Measurements from ENCODE around the gene NR2C2. TPM values are rescaled to one million over a fixed set of nuclear protein-coding genes. Genes with fewer than 3 reads are reported as not detected.
A peak's percentile ranks its signal among the peaks of the same experiment; 100 is the strongest.

Gene NR2C2
- total and polyA plus RNA-seq, 2 of the 13 experiments (the other 11 are each of a cell fraction or from before 2014, with no cell fraction given): 7.8 to 11.8 TPM

DNA sequence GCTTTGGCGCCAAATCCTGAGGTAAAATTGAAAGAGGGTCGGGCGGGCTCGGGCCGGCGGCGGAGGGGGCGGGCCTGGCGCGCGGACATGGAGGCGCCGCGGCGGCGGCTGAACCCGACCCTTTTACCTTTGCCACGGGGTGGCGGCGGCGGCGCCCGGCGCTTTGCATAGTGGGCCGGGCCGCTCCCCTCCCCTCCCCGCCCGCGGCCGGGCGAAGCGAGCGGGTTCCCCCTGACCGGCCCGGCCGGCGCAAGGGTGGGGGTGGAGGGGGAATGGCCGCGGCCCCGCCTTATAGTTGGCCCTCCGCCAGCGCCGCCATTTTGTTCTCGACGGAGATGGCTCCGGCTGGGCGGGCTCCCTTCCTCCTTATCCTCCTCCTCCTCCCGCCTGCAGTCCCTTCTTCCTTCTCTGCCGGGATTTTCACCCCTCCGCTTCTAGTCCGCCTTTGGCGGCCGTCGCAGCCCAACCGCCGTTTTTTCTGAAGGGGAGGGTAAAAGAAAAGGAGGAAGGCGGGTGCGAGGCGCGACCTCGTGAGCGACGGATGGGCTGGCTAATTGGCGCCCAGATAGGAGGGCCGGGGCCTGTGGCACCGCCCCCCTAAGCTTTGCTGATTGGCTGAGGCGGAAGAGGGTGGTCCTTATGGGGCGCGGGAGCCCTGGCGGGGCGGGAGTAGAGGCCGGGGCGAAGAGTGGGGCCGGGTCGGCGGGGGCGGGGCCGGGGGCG is 664 bp downstream of the NR2C2 start (continued):
- TF ChIP-seq MLXIP (CRISPR knock-in tag; IDR thresholded peaks at IDR 0.05; ENCODE audit: borderline replicate concordance) (no peak), GZF1 (CRISPR knock-in tag; IDR thresholded peaks at IDR 0.05) (no peak), RELA (CRISPR knock-in tag; IDR thresholded peaks at IDR 0.05) (no peak), NFKBIZ (CRISPR knock-in tag; IDR thresholded peaks at IDR 0.05) (0 out of 2 replicates have a peak, but pooled peaks have one; percentile 69), HOXA9 (CRISPR knock-in tag; IDR thresholded peaks at IDR 0.05; ENCODE audit: borderline replicate concordance) (no peak), ZNF788 (CRISPR knock-in tag; IDR thresholded peaks at IDR 0.05; ENCODE audit: borderline replicate concordance) (peak; percentile 59; the same call in 1 of the 2 replicates), ZNF280B (CRISPR knock-in tag; IDR thresholded peaks at IDR 0.05; ENCODE audit: borderline replicate concordance) (no peak; the same call in 1 of the 2 replicates), ZNF792 (CRISPR knock-in tag; IDR thresholded peaks at IDR 0.05) (0 out of 2 replicates have a peak, but pooled peaks have one; percentile 24), SIN3A (IDR thresholded peaks at IDR 0.05; ENCODE audit: borderline replicate concordance, low read depth, low read length) (peak; percentile 60; the same call in 1 of the 2 replicates), ZFP90 (CRISPR knock-in tag; IDR thresholded peaks at IDR 0.05; ENCODE audit: borderline replicate concordance) (no peak), CHCHD3 (CRISPR knock-in tag; IDR thresholded peaks at IDR 0.05) (no peak), ZHX2 (IDR thresholded peaks at IDR 0.05; ENCODE audit: low read depth) (peak; percentile 83), ZHX2 (CRISPR knock-in tag; IDR thresholded peaks at IDR 0.05; ENCODE audit: borderline replicate concordance) (no peak), MAZ (IDR thresholded peaks at IDR 0.05; ENCODE audit: borderline replicate concordance, low read depth, low read length) (peak; percentile 42), MAZ (CRISPR knock-in tag; IDR thresholded peaks at IDR 0.05; ENCODE audit: low read depth) (peak; percentile 57), PHF8 (CRISPR knock-in tag; IDR thresholded peaks at IDR 0.05) (peak; percentile 70), SMARCE1 (IDR thresholded peaks at IDR 0.05; ENCODE audit: borderline replicate concordance) (no peak)
- TF ChIP-seq, protein P1, sequence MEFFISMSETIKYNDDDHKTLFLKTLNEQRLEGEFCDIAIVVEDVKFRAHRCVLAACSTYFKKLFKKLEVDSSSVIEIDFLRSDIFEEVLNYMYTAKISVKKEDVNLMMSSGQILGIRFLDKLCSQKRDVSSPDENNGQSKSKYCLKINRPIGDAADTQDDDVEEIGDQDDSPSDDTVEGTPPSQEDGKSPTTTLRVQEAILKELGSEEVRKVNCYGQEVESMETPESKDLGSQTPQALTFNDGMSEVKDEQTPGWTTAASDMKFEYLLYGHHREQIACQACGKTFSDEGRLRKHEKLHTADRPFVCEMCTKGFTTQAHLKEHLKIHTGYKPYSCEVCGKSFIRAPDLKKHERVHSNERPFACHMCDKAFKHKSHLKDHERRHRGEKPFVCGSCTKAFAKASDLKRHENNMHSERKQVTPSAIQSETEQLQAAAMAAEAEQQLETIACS (CRISPR knock-in tag; IDR thresholded peaks at IDR 0.05): no peak
